Measurements from ENCODE around the gene EXOC3L2.

DNA sequence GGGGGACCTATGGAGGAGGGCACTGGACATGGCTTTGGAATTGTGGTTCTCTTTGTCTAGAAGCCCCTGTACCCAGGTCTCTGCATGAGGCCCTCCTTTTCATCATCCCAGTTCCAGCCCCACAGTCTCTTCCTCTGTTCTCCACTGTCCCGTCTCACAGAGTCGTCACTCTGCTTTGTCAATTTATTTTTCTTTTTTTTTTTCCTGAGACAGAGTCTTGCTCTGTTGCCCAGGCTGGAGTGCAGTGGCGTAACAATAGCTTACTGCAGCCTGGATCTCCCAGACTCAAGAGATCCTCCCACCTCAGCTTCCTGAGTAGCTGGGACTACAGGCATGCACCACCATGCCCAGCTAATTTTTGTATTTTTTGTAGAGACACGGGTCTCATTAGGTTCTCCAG, 619 bp upstream of the EXOC3L2 start:
- TF ChIP-seq, protein P1, sequence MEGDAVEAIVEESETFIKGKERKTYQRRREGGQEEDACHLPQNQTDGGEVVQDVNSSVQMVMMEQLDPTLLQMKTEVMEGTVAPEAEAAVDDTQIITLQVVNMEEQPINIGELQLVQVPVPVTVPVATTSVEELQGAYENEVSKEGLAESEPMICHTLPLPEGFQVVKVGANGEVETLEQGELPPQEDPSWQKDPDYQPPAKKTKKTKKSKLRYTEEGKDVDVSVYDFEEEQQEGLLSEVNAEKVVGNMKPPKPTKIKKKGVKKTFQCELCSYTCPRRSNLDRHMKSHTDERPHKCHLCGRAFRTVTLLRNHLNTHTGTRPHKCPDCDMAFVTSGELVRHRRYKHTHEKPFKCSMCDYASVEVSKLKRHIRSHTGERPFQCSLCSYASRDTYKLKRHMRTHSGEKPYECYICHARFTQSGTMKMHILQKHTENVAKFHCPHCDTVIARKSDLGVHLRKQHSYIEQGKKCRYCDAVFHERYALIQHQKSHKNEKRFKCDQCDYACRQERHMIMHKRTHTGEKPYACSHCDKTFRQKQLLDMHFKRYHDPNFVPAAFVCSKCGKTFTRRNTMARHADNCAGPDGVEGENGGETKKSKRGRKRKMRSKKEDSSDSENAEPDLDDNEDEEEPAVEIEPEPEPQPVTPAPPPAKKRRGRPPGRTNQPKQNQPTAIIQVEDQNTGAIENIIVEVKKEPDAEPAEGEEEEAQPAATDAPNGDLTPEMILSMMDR (conservative IDR thresholded peaks at IDR 0.05; ENCODE audit: low read depth, low read length) = no peak
- no peak for TF ChIP-seq EZH2 (IDR thresholded peaks at IDR 0.05; ENCODE audit: borderline replicate concordance, low read depth, low read length, poor library complexity, severe bottlenecking)

Measured in A673 (cell line).